HepG2 (cell line): Measurements from ENCODE around the gene CCDC85C. TPM values are rescaled to one million over a fixed set of nuclear protein-coding genes. Genes with fewer than 3 reads are reported as not detected.
A peak's percentile ranks its signal among the peaks of the same experiment; 100 is the strongest.

Experiments used
- ATAC-seq: fragments of 200-7000 bp; cut with Tn5 transposase; 3 replicates; pipeline ENCODE4 v1.9.1; 2020; ENCODE audit warnings: mild to moderate bottlenecking, moderate library complexity
- BruUV-seq: library from RNA; stranded (reverse); fragments of 400-500 nt; replicated peaks from 2 replicates; lab custom pipeline; 2021; lab: Mats Ljungman, UMichigan
- CTCF ChIA-PET: fragments of 300-600 bp; formaldehyde crosslinking; extraction: SDS; loops from one replicate; lab custom pipeline; 2021; ENCODE audit warnings: low total read pairs, inconsistent platforms, low intra/inter-chr PET ratio; lab: Yijun Ruan, JAX
- POLR2A ChIA-PET: fragments of 350-600 bp; sonication (Branson Sonifier 250); formaldehyde crosslinking; loops from one replicate; lab custom pipeline; 2020; ENCODE audit warnings: antibody characterized with exemption, inconsistent platforms; lab: Yijun Ruan, JAX
- DNase-seq: peaks from one replicate; pipeline ENCODE4 v3.0.0-alpha.2; 2015; ENCODE audit warnings: low spot score
- FAIRE-seq: peaks from 3 replicates; lab custom pipeline; 2011; peaks lifted over from hg19 to GRCh38; lab: Jason Lieb, UNC
- H2AFZ ChIP-seq: one replicate; pipeline ENCODE4 v1.6.1; 2011; ENCODE audit warnings: low read length, inconsistent platforms
- H3K27ac ChIP-seq: fragments of 300-600 bp; 3 replicates; pipeline ENCODE4 v1.8.0; 2011; ENCODE audit warnings: mixed run types, mild to moderate bottlenecking, mixed read lengths, low read length, inconsistent platforms; ENCODE audit not compliant: insufficient read depth; ENCODE audit errors: extremely low read length
- H3K27me3 ChIP-seq, 2 experiments: fragments of 200-600 bp in 1 of 2; 2 replicates in 1 of 2; 3 replicates in 1 of 2; pipeline versions ENCODE4 v1.6.0 to v1.8.0; 2011; ENCODE audit warnings: low read length in 2 of 2, mild to moderate bottlenecking in 2 of 2, moderate library complexity in 2 of 2, inconsistent platforms in 1 of 2; ENCODE audit not compliant: insufficient read depth in 2 of 2, control insufficient read depth in 1 of 2
- H3K36me3 ChIP-seq, 2 experiments: fragments of 200-600 bp in 1 of 2; replicated peaks in 1 of 2; 2 replicates in 1 of 2; 3 replicates in 1 of 2; pipeline versions ENCODE4 v1.5.1 to v1.8.0; 2011; ENCODE audit warnings: low read length in 2 of 2, inconsistent platforms in 1 of 2; ENCODE audit not compliant: insufficient read depth in 2 of 2, control insufficient read depth in 1 of 2
- H3K4me1 ChIP-seq: 2 replicates; pipeline ENCODE4 v1.5.1; 2012; ENCODE audit warnings: low read length, inconsistent platforms; ENCODE audit not compliant: insufficient read depth
- H3K4me2 ChIP-seq: 2 replicates; pipeline ENCODE4 v1.6.0; 2011; ENCODE audit warnings: low read depth, low read length, inconsistent platforms
- H3K4me3 ChIP-seq, 3 experiments: fragments of 200-600 bp in 1 of 3; sonication (generic), shearing (Covaris generic) in 1 of 3; replicated peaks in 1 of 3; 2 replicates each; pipeline ENCODE4 v1.5.1; 2011 to 2016; ENCODE audit warnings: low read length in 3 of 3, inconsistent platforms in 2 of 3, low read depth in 2 of 3, mild to moderate bottlenecking in 2 of 3, control low read depth in 1 of 3, mixed read lengths in 1 of 3; ENCODE audit not compliant: insufficient read depth in 1 of 3
- H3K79me2 ChIP-seq: one replicate; pipeline ENCODE4 v1.6.1; 2011; ENCODE audit warnings: low read length, inconsistent platforms; ENCODE audit not compliant: insufficient read depth
- H3K9ac ChIP-seq: 2 replicates; pipeline ENCODE4 v1.6.0; 2011; ENCODE audit warnings: mild to moderate bottlenecking, low read depth, low read length, inconsistent platforms; ENCODE audit not compliant: insufficient read depth
- H3K9me3 ChIP-seq: 2 replicates; pipeline ENCODE4 v1.5.1; 2012; ENCODE audit warnings: mild to moderate bottlenecking, low read length
- H4K20me1 ChIP-seq: 2 replicates; pipeline ENCODE4 v1.6.0; 2011; ENCODE audit warnings: inconsistent platforms, mild to moderate bottlenecking, low read length, moderate library complexity; ENCODE audit not compliant: insufficient read depth
- AGO2 ChIP-seq: fragments of 200-400 bp; formaldehyde crosslinking; optimal IDR thresholded peaks from 2 replicates; pipeline ENCODE3; 2017; ENCODE audit warnings: mild to moderate bottlenecking, low read depth, low read length, moderate library complexity
- ARHGAP35 ChIP-seq: sonication (generic); formaldehyde crosslinking; IDR thresholded peaks from 2 replicates; pipeline ENCODE4 v1.9.0; 2022; ENCODE audit warnings: mild to moderate bottlenecking, inconsistent platforms, moderate library complexity, missing genetic modification reagents, borderline replicate concordance
- ARID5B ChIP-seq: IDR thresholded peaks from 2 replicates; pipeline ENCODE4 v1.4.0; 2020; ENCODE audit warnings: mild to moderate bottlenecking, missing genetic modification reagents
- KDM4B ChIP-seq: sonication (generic); formaldehyde crosslinking; IDR thresholded peaks from 2 replicates; pipeline ENCODE4 v1.4.0; 2020; ENCODE audit warnings: missing genetic modification reagents
- NFYC ChIP-seq: IDR thresholded peaks from 2 replicates; pipeline ENCODE4 v1.6.1; 2016; ENCODE audit warnings: missing genetic modification reagents, missing compliant biosample characterization
- NR2F2 ChIP-seq: IDR thresholded peaks from 2 replicates; pipeline ENCODE4 v1.6.1; 2012; ENCODE audit warnings: low read depth, inconsistent platforms, borderline replicate concordance
- POLR2A ChIP-seq, 2 experiments: IDR thresholded peaks; 2 replicates each; pipeline ENCODE4 v1.6.1; 2011; ENCODE audit warnings: low read depth in 2 of 2, low read length in 2 of 2, mild to moderate bottlenecking in 1 of 2, moderate library complexity in 1 of 2; ENCODE audit not compliant: insufficient read depth in 1 of 2
- RBM22 ChIP-seq: fragments of 200-400 bp; formaldehyde crosslinking; optimal IDR thresholded peaks from 2 replicates; pipeline ENCODE3; 2017; ENCODE audit warnings: mild to moderate bottlenecking, low read length, moderate library complexity
- ZNF264 ChIP-seq: sonication (generic); formaldehyde crosslinking; IDR thresholded peaks from 2 replicates; pipeline ENCODE4 v1.4.0; 2020; ENCODE audit warnings: missing genetic modification reagents
- ZNF616 ChIP-seq: sonication (generic); formaldehyde crosslinking; IDR thresholded peaks from 2 replicates; pipeline ENCODE4 v1.5.0; 2020; ENCODE audit warnings: low read depth, mild to moderate bottlenecking, missing genetic modification reagents
- ZNF713 ChIP-seq: sonication (generic); formaldehyde crosslinking; IDR thresholded peaks from 2 replicates; pipeline ENCODE4 v1.4.0; 2020; ENCODE audit warnings: mild to moderate bottlenecking, missing genetic modification reagents
- WGBS: methylation state at CpG from one replicate; pipeline ENCODE4 v1.1.6; 2017; ENCODE audit warnings: low lambda C conversion rate; 5-methylcytosine and 5-hydroxymethylcytosine counted together
- in situ Hi-C: cut with HindIII; loops from 2 replicates; pipeline ENCODE4 v1.10.0; 2017; ENCODE audit warnings: low pct_unique_long_range_greater_than_20kb; ENCODE audit not compliant: extremely low pct_ligation_motif_present
- intact Hi-C: fragments of 100-400 bp; cut with micrococcal nuclease; formaldehyde crosslinking; loops from one replicate; pipeline ENCODE4 v1.10.0; 2022; ENCODE audit not compliant: unreplicated experiment
- polyA plus RNA-seq, 8 experiments: library from polyadenylated mRNA; depleted of rRNA in 3 of 8; stranded (reverse) in 7 of 8; unstranded in 1 of 8; fragments of >200 nt; fragmentation: Illumina TruSeq in 4 of 8; extraction: Trizol in 4 of 8; gene quantifications; 2 replicates each; pipeline versions ENCODE4 v1.2.1 to v1.2.3, GENCODE V29; 2011 to 2016; ENCODE audit warnings: low read depth in 4 of 8, missing spikeins in 1 of 8, mixed read lengths in 1 of 8; ENCODE audit not compliant: insufficient read depth in 1 of 8
- total RNA-seq, 5 experiments: library from RNA; depleted of rRNA; stranded (reverse); fragments of >200 nt; fragmentation: Illumina TruSeq; extraction: Trizol; gene quantifications; 2 replicates each; pipeline ENCODE4 v1.2.3, GENCODE V29; 2016; ENCODE audit warnings: low read depth in 1 of 5
- TF ChIP-seq, protein P1 (sequence below): sonication (generic); formaldehyde crosslinking; IDR thresholded peaks from 2 replicates; pipeline ENCODE4 v1.4.0; 2020; ENCODE audit warnings: missing genetic modification reagents

The CCDC85C gene
- total and polyA plus RNA-seq, 2 of the 13 experiments (the other 11 are each of a cell fraction or from before 2014, with no cell fraction given) = 18.8 to 43.8 TPM

DNA sequence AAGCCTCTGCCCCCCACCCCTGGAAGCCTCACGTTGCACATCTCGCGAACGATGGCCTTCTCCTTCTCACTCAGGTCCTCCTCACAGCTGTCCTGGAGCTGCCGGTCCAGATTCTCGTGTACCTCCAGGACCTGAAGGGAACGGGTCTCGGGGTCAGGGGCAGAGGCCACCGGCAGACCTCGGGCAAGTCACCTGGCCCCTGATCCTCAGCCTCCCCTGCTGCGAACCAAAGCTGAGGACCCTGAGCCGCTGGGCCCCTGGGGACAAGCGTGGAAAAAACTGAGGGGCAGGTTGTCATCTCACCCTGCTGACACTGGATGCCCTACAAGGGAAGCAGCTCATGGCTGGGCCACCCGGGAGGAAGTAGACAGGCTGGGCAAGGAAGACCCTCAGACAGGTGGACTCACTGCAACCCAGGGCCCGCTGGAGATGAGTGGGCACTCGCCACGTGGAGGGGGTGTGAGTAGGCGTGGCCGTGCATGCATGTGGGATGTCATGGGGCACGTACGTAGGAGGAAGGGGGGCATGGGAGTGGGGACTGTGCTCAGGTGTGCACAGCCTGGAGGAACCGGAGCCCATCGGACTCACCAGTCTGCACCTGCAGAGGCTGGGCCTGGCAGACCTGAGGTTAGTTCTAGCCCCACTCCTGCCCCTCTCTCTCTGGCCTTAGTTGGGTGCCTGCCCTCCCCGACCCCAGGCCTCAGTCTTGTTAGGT, 87.7 kb downstream of the CCDC85C start:
- no peak for TF ChIP-seq ZNF713 (CRISPR knock-in tag)
- TF ChIP-seq ZNF616 (CRISPR knock-in tag) = no peak
- no peak for TF ChIP-seq ZNF264 (CRISPR knock-in tag)
- no peak for TF ChIP-seq NR2F2
- peak; percentile 25 for TF ChIP-seq AGO2
- no peak for TF ChIP-seq ARHGAP35
- no peak for TF ChIP-seq NFYC (CRISPR knock-in tag)
- no peak for TF ChIP-seq ARID5B (CRISPR knock-in tag)
- TF ChIP-seq, protein P1, sequence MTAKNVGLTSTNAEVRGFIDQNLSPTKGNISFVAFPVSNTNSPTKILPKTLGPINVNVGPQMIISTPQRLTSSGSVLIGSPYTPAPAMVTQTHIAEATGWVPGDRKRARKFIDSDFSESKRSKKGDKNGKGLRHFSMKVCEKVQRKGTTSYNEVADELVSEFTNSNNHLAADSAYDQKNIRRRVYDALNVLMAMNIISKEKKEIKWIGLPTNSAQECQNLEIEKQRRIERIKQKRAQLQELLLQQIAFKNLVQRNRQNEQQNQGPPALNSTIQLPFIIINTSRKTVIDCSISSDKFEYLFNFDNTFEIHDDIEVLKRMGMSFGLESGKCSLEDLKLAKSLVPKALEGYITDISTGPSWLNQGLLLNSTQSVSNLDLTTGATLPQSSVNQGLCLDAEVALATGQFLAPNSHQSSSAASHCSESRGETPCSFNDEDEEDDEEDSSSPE (CRISPR knock-in tag) = no peak
- TF ChIP-seq KDM4B = no peak
- 0 out of 4 replicates have a peak, but pooled peaks of 1 of the 2 experiments have one; percentile 19 for TF ChIP-seq POLR2A (IDR thresholded peaks at IDR 0.05; ENCODE audit: insufficient read depth in 1 of 2, low read depth in 2 of 2, low read length in 2 of 2)
- peak; percentile 52 for TF ChIP-seq RBM22
- DNase-seq (no peak), ATAC-seq (no peak), FAIRE-seq (no peak)
- in situ Hi-C loops (no loop called here), intact Hi-C loops (no loop called here)
- Histone ChIP-seq H3K4me1 (no peaks in the 10 kb centered on the region), H3K4me2 (no peak overlapping the region), H3K79me2 (no peaks in the 10 kb centered on the region), H2AFZ (no peak overlapping the region), H3K36me3 (peaks cover 18 to 48% of the 10 kb centered on the region in 2 experiments; a peak in 4 of 5 replicates), H3K27me3 (no peaks in the 10 kb centered on the region), H3K9me3 (no peaks in the 10 kb centered on the region), H4K20me1 (peaks cover 31% of the 10 kb centered on the region; the same call in 1 of the 2 replicates), H3K27ac (no peak overlapping the region), H3K9ac (no peak overlapping the region), H3K4me3 (no peak overlapping the region)
- ChIA-PET POLR2A (no interaction called here), CTCF (interaction anchor here (1.2 kb wide), 1 partner anchor 113 kb away, joined by 4 read pairs; no protein-coding TSS in a partner anchor)
- WGBS = 97% methylated on average over 18 of the region's 24 CpGs
- BruUV-seq = no TSS peak
